ENCODE results near the gene SMLR1. TPM values are rescaled to one million over a fixed set of nuclear protein-coding genes. Genes with fewer than 3 reads are reported as not detected.

The SMLR1 gene
- total RNA-seq, 1 experiment from 2014 or later = not detected

Other genes starting within 250 kb of the SMLR1 start
- gene EPB41L2, start 235.8 kb downstream of the SMLR1 start, total RNA-seq (2014; rRNA removed) = 18.1 and 26.2 TPM in 2 replicates

Data from LHCN-M2 (cell line).